ENCODE data around the gene ORAI3.

GRCh38 chr16:30996985-30997724 lies 48.3 kb downstream of the ORAI3 start:
- TF ChIP-seq, protein P1, sequence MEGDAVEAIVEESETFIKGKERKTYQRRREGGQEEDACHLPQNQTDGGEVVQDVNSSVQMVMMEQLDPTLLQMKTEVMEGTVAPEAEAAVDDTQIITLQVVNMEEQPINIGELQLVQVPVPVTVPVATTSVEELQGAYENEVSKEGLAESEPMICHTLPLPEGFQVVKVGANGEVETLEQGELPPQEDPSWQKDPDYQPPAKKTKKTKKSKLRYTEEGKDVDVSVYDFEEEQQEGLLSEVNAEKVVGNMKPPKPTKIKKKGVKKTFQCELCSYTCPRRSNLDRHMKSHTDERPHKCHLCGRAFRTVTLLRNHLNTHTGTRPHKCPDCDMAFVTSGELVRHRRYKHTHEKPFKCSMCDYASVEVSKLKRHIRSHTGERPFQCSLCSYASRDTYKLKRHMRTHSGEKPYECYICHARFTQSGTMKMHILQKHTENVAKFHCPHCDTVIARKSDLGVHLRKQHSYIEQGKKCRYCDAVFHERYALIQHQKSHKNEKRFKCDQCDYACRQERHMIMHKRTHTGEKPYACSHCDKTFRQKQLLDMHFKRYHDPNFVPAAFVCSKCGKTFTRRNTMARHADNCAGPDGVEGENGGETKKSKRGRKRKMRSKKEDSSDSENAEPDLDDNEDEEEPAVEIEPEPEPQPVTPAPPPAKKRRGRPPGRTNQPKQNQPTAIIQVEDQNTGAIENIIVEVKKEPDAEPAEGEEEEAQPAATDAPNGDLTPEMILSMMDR (IDR thresholded peaks at IDR 0.05): no peak
- TF ChIP-seq POLR2A (IDR thresholded peaks at IDR 0.05): peak in 1 of 2 donors; percentile 56
